Measurements from ENCODE around the gene BRD1. TPM values are rescaled to one million over a fixed set of nuclear protein-coding genes. Genes with fewer than 3 reads are reported as not detected.

BRD1 gene
- total and polyA plus RNA-seq, 2 experiments from 2014 or later, result 25.0 to 25.9 TPM

GRCh38 chr22:49850021-49850911, 22.6 kb upstream of the BRD1 start:
- DNase-seq (ENCODE audit: low spot score), result no peak
- H3K79me2 ChIP-seq, result peaks cover 12% of the 10 kb centered on the region
- no peak overlapping the region for H3K27ac ChIP-seq
- H4K20me1 ChIP-seq (ENCODE audit: insufficient read depth, poor library complexity, severe bottlenecking), result peaks cover 11% of the 10 kb centered on the region
- H3K4me1 ChIP-seq (ENCODE audit: insufficient read depth), result peaks cover 24% of the 10 kb centered on the region
- 51% methylated on average over 31 of the region's 31 CpGs for WGBS (ENCODE audit: low lambda C conversion rate, missing lambda C conversion rate)
- no peaks in the 10 kb centered on the region for H3K36me3 ChIP-seq (replicated peaks; ENCODE audit: insufficient read depth, low read depth)
- no peak overlapping the region for H3K4me3 ChIP-seq
- peak overlapping the region; percentile 66 for H2AFZ ChIP-seq
- H3K4me2 ChIP-seq, result peak overlapping the region; percentile 98
- H3K9me3 ChIP-seq (ENCODE audit: low read depth), result no peaks in the 10 kb centered on the region
- peaks cover 49% of the 10 kb centered on the region for H3K27me3 ChIP-seq
- TF ChIP-seq EZH2 (IDR thresholded peaks at IDR 0.05; ENCODE audit: borderline replicate concordance) (no peak), EZH2phosphoT487 (IDR thresholded peaks at IDR 0.05; ENCODE audit: low read depth, severe bottlenecking, unreplicated experiment) (no peak), CTCF (IDR thresholded peaks at IDR 0.05; ENCODE audit: poor library complexity) (no peak)
- H3K9me2 ChIP-seq (replicated peaks; ENCODE audit: insufficient read depth), result no peaks in the 10 kb centered on the region

GRCh38 chr22:49849161-49850020, 21.7 kb upstream of the BRD1 start:
- peak overlapping the region; percentile 66 for H2AFZ ChIP-seq
- no peaks in the 10 kb centered on the region for H3K9me2 ChIP-seq (replicated peaks; ENCODE audit: insufficient read depth)
- H3K36me3 ChIP-seq (replicated peaks; ENCODE audit: insufficient read depth, low read depth), result no peaks in the 10 kb centered on the region
- H3K9me3 ChIP-seq (ENCODE audit: low read depth), result no peaks in the 10 kb centered on the region
- H3K79me2 ChIP-seq, result peaks cover 3% of the 10 kb centered on the region
- H3K4me1 ChIP-seq (ENCODE audit: insufficient read depth), result peaks cover 16% of the 10 kb centered on the region
- H3K27me3 ChIP-seq, result peaks cover 57% of the 10 kb centered on the region
- peaks cover 2% of the 10 kb centered on the region for H4K20me1 ChIP-seq (ENCODE audit: insufficient read depth, poor library complexity, severe bottlenecking)
- peak overlapping the region; percentile 33 for H3K4me3 ChIP-seq
- DNase-seq (ENCODE audit: low spot score), result no peak
- TF ChIP-seq CTCF (IDR thresholded peaks at IDR 0.05; ENCODE audit: poor library complexity), result no peak
- TF ChIP-seq EZH2 (IDR thresholded peaks at IDR 0.05; ENCODE audit: borderline replicate concordance), result peak; percentile 82
- 4% methylated on average over 33 of the region's 89 CpGs for WGBS (ENCODE audit: low lambda C conversion rate, missing lambda C conversion rate)
- H3K4me2 ChIP-seq, result peak overlapping the region; percentile 98
- no peak overlapping the region for H3K27ac ChIP-seq

GRCh38 chr22:49848690-49849160, 21.1 kb upstream of the BRD1 start:
- Histone ChIP-seq H3K9me3 (ENCODE audit: low read depth) (no peaks in the 10 kb centered on the region), H3K4me2 (peak overlapping the region; percentile 98), H3K4me1 (ENCODE audit: insufficient read depth) (peaks cover 16% of the 10 kb centered on the region), H3K4me3 (peak overlapping the region; percentile 42), H2AFZ (peak overlapping the region; percentile 66), H3K27ac (no peak overlapping the region), H3K36me3 (replicated peaks; ENCODE audit: insufficient read depth, low read depth) (no peaks in the 10 kb centered on the region), H3K27me3 (peaks cover 64% of the 10 kb centered on the region), H3K79me2 (no peaks in the 10 kb centered on the region), H4K20me1 (ENCODE audit: insufficient read depth, poor library complexity, severe bottlenecking) (no peaks in the 10 kb centered on the region), H3K9me2 (replicated peaks; ENCODE audit: insufficient read depth) (no peaks in the 10 kb centered on the region)
- WGBS (ENCODE audit: low lambda C conversion rate, missing lambda C conversion rate), result 1% methylated on average over 29 of the region's 51 CpGs
- no peak for TF ChIP-seq EZH2 (IDR thresholded peaks at IDR 0.05; ENCODE audit: borderline replicate concordance)
- no peak for TF ChIP-seq CTCF (IDR thresholded peaks at IDR 0.05; ENCODE audit: poor library complexity)
- peak; percentile 33 for TF ChIP-seq EZH2phosphoT487 (IDR thresholded peaks at IDR 0.05; ENCODE audit: low read depth, severe bottlenecking, unreplicated experiment)
- no peak for DNase-seq (ENCODE audit: low spot score)
